Stomach (tissue), 9 donors: ENCODE measurements around the gene LILRA1. TPM values are rescaled to one million over a fixed set of nuclear protein-coding genes. Genes with fewer than 3 reads are reported as not detected.
"Not testable (repeated sequence)": the region's sequence is repeated elsewhere in the genome, so short reads cannot be mapped to it uniquely, and the experiment has no call there.

Source experiments
- DNase-seq, 2 donors: peaks; one replicate each; pipeline versions ENCODE4 v3.0.0 to v3.0.0-alpha.2; 2013 to 2019
- H3K27ac ChIP-seq, 5 donors: fragments of 200-600 bp in 4 of 5; sonication (generic) in 4 of 5; one replicate each; pipeline ENCODE4 v1.5.1; 2013 to 2019; ENCODE audit warnings: mild to moderate bottlenecking in 1 of 5, moderate library complexity in 1 of 5
- H3K27me3 ChIP-seq, 3 donors: fragments of 200-600 bp; sonication (generic); one replicate each; pipeline ENCODE4 v1.5.1; 2017 to 2019; ENCODE audit warnings: mixed run types in 1 of 3
- H3K36me3 ChIP-seq, 4 donors: fragments of 200-600 bp; sonication (generic); 1 replicate in 3 of 4; 2 replicates in 1 of 4; pipeline ENCODE4 v1.5.1; 2016 to 2019
- H3K4me1 ChIP-seq, 4 donors: fragments of 200-600 bp; sonication (generic); one replicate each; pipeline ENCODE4 v1.5.1; 2016 to 2019
- H3K4me3 ChIP-seq, 4 donors: fragments of 200-600 bp; sonication (generic) in 3 of 4; one replicate each; pipeline ENCODE4 v1.5.1; 2016 to 2019; ENCODE audit warnings: mild to moderate bottlenecking in 1 of 4
- H3K9me3 ChIP-seq, 4 donors: fragments of 200-600 bp; sonication (generic); one replicate each; pipeline ENCODE4 v1.5.1; 2016 to 2019
- CTCF ChIP-seq, 7 experiments: fragments of 450-650 bp in 4 of 7; fragments of 200-600 bp in 3 of 7; sonication (generic) in 3 of 7; IDR thresholded peaks; one replicate each; pipeline ENCODE4 v1.5.1; 2016 to 2019; ENCODE audit warnings: antibody characterized with exemption in 7 of 7, control low read depth in 2 of 7, mild to moderate bottlenecking in 1 of 7
- EP300 ChIP-seq: sonication (generic); formaldehyde crosslinking; IDR thresholded peaks from one replicate; pipeline ENCODE4 v1.6.1; 2017; ENCODE audit warnings: antibody characterized with exemption
- POLR2A ChIP-seq, 4 donors: fragments of 450-650 bp; IDR thresholded peaks; one replicate each; pipeline ENCODE4 v1.6.1; 2016; ENCODE audit warnings: antibody characterized with exemption in 4 of 4, control low read depth in 2 of 4, mild to moderate bottlenecking in 1 of 4, moderate library complexity in 1 of 4
- POLR2AphosphoS5 ChIP-seq, 3 donors: sonication (generic); formaldehyde crosslinking; IDR thresholded peaks; one replicate each; pipeline ENCODE4 v1.6.1; 2016; ENCODE audit warnings: antibody characterized with exemption in 3 of 3
- WGBS, 5 donors: extraction: QIAGEN DNeasy Blood & Tissue Kit in 3 of 5; methylation state at CpG; one replicate each; pipeline versions ENCODE4 v1.1.5 to v1.1.7; 2013 to 2018; 5-methylcytosine and 5-hydroxymethylcytosine counted together
- intact Hi-C: fragments of 100-400 bp; cut with DNase I; formaldehyde crosslinking; loops from one replicate; pipeline ENCODE4 v1.15.1; 2023; ENCODE audit warnings: low total_unique reads
- polyA plus RNA-seq, 3 donors: library from polyadenylated mRNA; stranded (reverse); fragments of 200-250 nt; gene quantifications; one replicate each; pipeline ENCODE4 v1.2.3, GENCODE V29; 2013
- total RNA-seq, 5 donors: library from RNA; depleted of rRNA; stranded (reverse); fragments of >200 nt; gene quantifications; one replicate each; pipeline versions ENCODE4 v1.1.0 to v1.2.3, GENCODE V29; 2014 to 2016
- donor health status: healthy with polysubstance abuse.
- donor health status: Bipolar disorder and iron deficiency.
- donor health status: healthy.

Gene LILRA1
- total and polyA plus RNA-seq, 8 donors = 0.25 to 0.62 (median 0.31) TPM; not detected in 5

GRCh38 chr19:54577334-54577733, 16.1 kb upstream of the LILRA1 start:
- intact Hi-C loops = no loop called here
- H3K27me3 ChIP-seq = peaks cover 0 to 42% (median 0%) of the 10 kb centered on the region in 3 donors
- H3K27ac ChIP-seq = no peak overlapping the region
- no peaks in the 10 kb centered on the region for H3K4me1 ChIP-seq
- H3K4me3 ChIP-seq = no peak overlapping the region
- no peak for DNase-seq
- WGBS, 5 donors = 69 to 89% (median 80%) methylated on average over 3 of the region's 3 CpGs
- no peaks in the 10 kb centered on the region for H3K36me3 ChIP-seq
- peaks cover 0 to 4% (median 0%) of the 10 kb centered on the region in 4 donors for H3K9me3 ChIP-seq
- TF ChIP-seq POLR2AphosphoS5 (IDR thresholded peaks at IDR 0.05) (no peak), POLR2A (IDR thresholded peaks at IDR 0.05) (no peak), EP300 (no peak), CTCF (IDR thresholded peaks at IDR 0.05) (no peak)

- H3K9me3 ChIP-seq, DNase-seq, H3K27ac ChIP-seq, intact Hi-C loops, H3K4me3 ChIP-seq, H3K36me3 ChIP-seq, H3K4me1 ChIP-seq: not testable (repeated sequence)
- 84 to 89% (median 87%) methylated on average over 5 of the region's 5 CpGs for WGBS, 5 donors
- H3K27me3 ChIP-seq = peaks cover 0 to 34% (median 0%) of the 10 kb centered on the region in 3 donors
These were observed 15.2 kb upstream of the LILRA1 start for GRCh38 chr19:54578268-54578667.

- no peak for DNase-seq
- WGBS, 5 donors = 64 to 73% (median 70%) methylated on average over 5 of the region's 5 CpGs
- Histone ChIP-seq H3K27ac (no peak overlapping the region), H3K27me3 (peaks cover 0 to 23% (median 0%) of the 10 kb centered on the region in 3 donors), H3K4me3 (no peak overlapping the region), H3K36me3 (no peaks in the 10 kb centered on the region), H3K4me1 (no peaks in the 10 kb centered on the region), H3K9me3 (peaks cover 0 to 16% (median 8%) of the 10 kb centered on the region in 4 donors)
- TF ChIP-seq POLR2AphosphoS5 (IDR thresholded peaks at IDR 0.05) (no peak), POLR2A (IDR thresholded peaks at IDR 0.05) (no peak), EP300 (no peak), CTCF (IDR thresholded peaks at IDR 0.05) (no peak)
- intact Hi-C loops = loop anchor here (5.0 kb wide), 1 partner anchor 304 kb away; the partner anchor contains the start of gene LILRB2
These were observed 7.0 kb upstream of the LILRA1 start for GRCh38 chr19:54586397-54586796.

- peaks cover 0 to 19% (median 7%) of the 10 kb centered on the region in 4 donors for H3K9me3 ChIP-seq
- no peak overlapping the region for H3K4me3 ChIP-seq
- peaks cover 0 to 23% (median 0%) of the 10 kb centered on the region in 3 donors for H3K27me3 ChIP-seq
- no peak overlapping the region for H3K27ac ChIP-seq
- intact Hi-C loops = loop anchor here (5.0 kb wide), 1 partner anchor 305 kb away; the partner anchor contains the start of gene LILRB2
- 45 to 69% (median 66%) methylated on average over 3 to 7 of the region's 7 CpGs for WGBS, 5 donors
- H3K4me1 ChIP-seq = no peaks in the 10 kb centered on the region
- DNase-seq = no peak
- TF ChIP-seq POLR2AphosphoS5 (IDR thresholded peaks at IDR 0.05) (no peak), EP300 (no peak), CTCF (IDR thresholded peaks at IDR 0.05) (no peak), POLR2A (IDR thresholded peaks at IDR 0.05) (no peak)
- no peaks in the 10 kb centered on the region for H3K36me3 ChIP-seq
These were observed 6.4 kb upstream of the LILRA1 start for GRCh38 chr19:54587026-54587425.

GRCh38 chr19:54593931-54594626, 647 bp downstream of the LILRA1 start:
- peak overlapping the region in 1 of 4 donors; percentile 24 for H3K4me3 ChIP-seq
- 46 to 75% (median 65%) methylated on average over 6 to 9 of the region's 9 CpGs for WGBS, 5 donors
- DNase-seq, H3K36me3 ChIP-seq, H3K27ac ChIP-seq, intact Hi-C loops, H3K4me1 ChIP-seq: not testable (repeated sequence)
- peaks cover 0 to 34% (median 0%) of the 10 kb centered on the region in 3 donors for H3K27me3 ChIP-seq
- peaks cover 0 to 19% (median 7%) of the 10 kb centered on the region in 4 donors for H3K9me3 ChIP-seq
